WTC11 (cell line): Measurements from ENCODE around the gene TTLL4. TPM values are rescaled to one million over a fixed set of nuclear protein-coding genes. Genes with fewer than 3 reads are reported as not detected.

ENCODE experiments used
- ATAC-seq: fragments of 200-7000 bp; cut with Tn5 transposase; 2 replicates; pipeline ENCODE4 v1.10.0; 2021; ENCODE audit warnings: mild to moderate bottlenecking, moderate library complexity
- CTCF ChIA-PET: fragments of 300-600 bp; sonication (Branson Sonifier 250); formaldehyde crosslinking; loops from one replicate; lab custom pipeline; 2021; ENCODE audit warnings: antibody characterized with exemption; lab: Charles Lee
- POLR2A ChIA-PET: fragments of 350-600 bp; sonication (Branson Sonifier 250); formaldehyde crosslinking; loops from one replicate; lab custom pipeline; 2021; ENCODE audit warnings: antibody characterized with exemption; lab: Charles Lee
- DNase-seq: peaks from one replicate; pipeline ENCODE4 v3.0.0; 2021; ENCODE audit warnings: low spot score
- H3K27ac Mint-ChIP-seq: 2 replicates; pipeline ENCODE4 v1.8.0; 2021; ENCODE audit warnings: mixed read lengths
- H3K27me3 Mint-ChIP-seq: 2 replicates; pipeline ENCODE4 v1.8.0; 2021; ENCODE audit warnings: low read depth, mild to moderate bottlenecking, moderate library complexity, mixed read lengths
- H3K36me3 Mint-ChIP-seq: 2 replicates; pipeline ENCODE4 v1.8.0; 2021; ENCODE audit warnings: mixed read lengths
- H3K4me1 Mint-ChIP-seq: 2 replicates; pipeline ENCODE4 v1.8.0; 2022; ENCODE audit warnings: mixed read lengths
- H3K4me3 Mint-ChIP-seq: 2 replicates; pipeline ENCODE4 v1.8.0; 2021; ENCODE audit warnings: mild to moderate bottlenecking, moderate library complexity, mixed read lengths
- H3K9me3 Mint-ChIP-seq: 2 replicates; pipeline ENCODE4 v1.8.0; 2021; ENCODE audit warnings: mixed read lengths
- CREB1 ChIP-seq: sonication (generic); formaldehyde crosslinking; IDR thresholded peaks from 2 replicates; pipeline ENCODE4 v1.8.0; 2023; ENCODE audit warnings: mild to moderate bottlenecking, missing genetic modification reagents
- CREM ChIP-seq: sonication (generic); formaldehyde crosslinking; IDR thresholded peaks from 2 replicates; pipeline ENCODE4 v1.8.1; 2022; ENCODE audit warnings: mild to moderate bottlenecking, missing genetic modification reagents, moderate library complexity
- KAT7 ChIP-seq: sonication (generic); formaldehyde crosslinking; IDR thresholded peaks from 2 replicates; pipeline ENCODE4 v1.8.1; 2023; ENCODE audit warnings: missing genetic modification reagents, mild to moderate bottlenecking, borderline replicate concordance
- NFATC4 ChIP-seq: fragments of 250-450 bp; sonication (Bioruptor Pico); IDR thresholded peaks from 2 replicates; pipeline ENCODE4 v1.9.0; 2021; ENCODE audit warnings: mild to moderate bottlenecking
- NR1H2 ChIP-seq: sonication (generic); formaldehyde crosslinking; IDR thresholded peaks from 2 replicates; pipeline ENCODE4 v1.9.0; 2021; ENCODE audit warnings: mild to moderate bottlenecking, moderate library complexity, missing genetic modification reagents
- NR3C1 ChIP-seq: sonication (generic); formaldehyde crosslinking; conservative IDR thresholded peaks from 2 replicates; pipeline ENCODE4 v1.8.1; 2023; ENCODE audit warnings: low read depth, mild to moderate bottlenecking, missing genetic modification reagents
- OVOL2 ChIP-seq: fragments of 250-450 bp; sonication (Bioruptor Pico); IDR thresholded peaks from 2 replicates; pipeline ENCODE4 v1.9.0; 2021; ENCODE audit warnings: mild to moderate bottlenecking, borderline replicate concordance
- TCF7 ChIP-seq: sonication (generic); formaldehyde crosslinking; IDR thresholded peaks from 2 replicates; pipeline ENCODE4 v1.8.0; 2022; ENCODE audit warnings: mild to moderate bottlenecking, low read depth, missing genetic modification reagents, moderate library complexity
- ZNF232 ChIP-seq: sonication (generic); formaldehyde crosslinking; IDR thresholded peaks from 2 replicates; pipeline ENCODE4 v1.8.0; 2022; ENCODE audit warnings: mild to moderate bottlenecking, missing genetic modification reagents
- total RNA-seq: library from RNA; stranded (reverse); gene quantifications from 3 replicates; pipeline ENCODE4 v1.2.3, GENCODE V29; 2021
- TF ChIP-seq, protein P1 (sequence below): sonication (generic); formaldehyde crosslinking; IDR thresholded peaks from 2 replicates; pipeline ENCODE4 v1.8.0; 2022; ENCODE audit warnings: mild to moderate bottlenecking, missing genetic modification reagents
- TF ChIP-seq, protein P2 (sequence below): sonication (generic); formaldehyde crosslinking; IDR thresholded peaks from 2 replicates; pipeline ENCODE4 v1.8.0; 2023; ENCODE audit warnings: missing genetic modification reagents, mild to moderate bottlenecking, borderline replicate concordance
- TF ChIP-seq, protein P3 (sequence below): fragments of 250-450 bp; sonication (Bioruptor Pico); IDR thresholded peaks from 2 replicates; pipeline ENCODE4 v1.9.0; 2021; ENCODE audit warnings: mild to moderate bottlenecking
- TF ChIP-seq, protein P4 (sequence below): sonication (generic); formaldehyde crosslinking; IDR thresholded peaks from 2 replicates; pipeline ENCODE4 v1.8.0; 2023; ENCODE audit warnings: mild to moderate bottlenecking, missing genetic modification reagents

TTLL4 gene
- total RNA-seq, 1 experiment from 2014 or later: 87.4 TPM

DNA sequence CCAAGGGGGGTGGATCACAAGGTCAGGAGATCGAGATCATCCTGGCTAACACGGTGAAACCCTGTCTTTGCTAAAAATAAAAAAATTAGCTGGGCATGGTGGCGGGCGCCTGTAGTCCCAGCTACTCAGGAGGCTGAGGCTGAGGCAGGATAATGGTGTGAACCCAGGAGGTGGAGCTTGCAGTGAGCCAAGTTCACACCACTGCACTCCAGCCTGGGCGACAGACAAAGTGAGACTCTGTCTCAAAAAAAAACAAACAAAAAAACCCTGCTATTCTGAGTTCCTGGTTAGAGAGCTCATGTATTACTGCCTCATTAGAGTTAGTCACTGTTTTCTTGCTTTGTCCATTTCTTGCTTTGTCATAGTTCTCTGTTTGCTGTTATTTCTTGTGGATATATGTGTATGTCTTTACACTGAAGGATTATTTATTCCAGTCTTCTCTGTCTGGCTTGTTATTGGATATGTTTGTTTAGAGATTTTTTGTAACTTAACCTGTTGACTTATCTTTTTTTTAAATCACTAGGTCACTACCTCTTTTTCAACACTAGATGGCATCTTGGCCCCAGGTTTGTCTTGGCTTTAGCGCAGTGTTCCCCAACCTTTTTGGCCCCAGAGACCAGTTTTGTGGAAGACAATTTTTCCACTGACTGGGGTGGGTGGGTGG, 17.0 kb downstream of the TTLL4 start:
- POLR2A ChIA-PET: interaction anchor here (0.6 kb wide), 1 partner anchor 37 kb away, joined by 8 read pairs; no protein-coding TSS in a partner anchor

More for the DNA sequence above, 17.0 kb downstream of the TTLL4 start:
- Mint-ChIP-seq H3K27ac (no peak overlapping the region), H3K36me3 (peaks cover 49% of the 10 kb centered on the region), H3K4me1 (peaks cover 22% of the 10 kb centered on the region), H3K9me3 (peaks cover 21% of the 10 kb centered on the region), H3K4me3 (no peak overlapping the region), H3K27me3 (no peaks in the 10 kb centered on the region)
- TF ChIP-seq CREM (CRISPR knock-in tag) (no peak), NR1H2 (CRISPR knock-in tag) (no peak), NFATC4 (CRISPR knock-in tag) (no peak), KAT7 (CRISPR knock-in tag) (no peak), CREB1 (no peak), TCF7 (CRISPR knock-in tag) (no peak), OVOL2 (CRISPR knock-in tag) (no peak), NR3C1 (CRISPR knock-in tag) (no peak), ZNF232 (CRISPR knock-in tag) (no peak)
- TF ChIP-seq, protein P1, sequence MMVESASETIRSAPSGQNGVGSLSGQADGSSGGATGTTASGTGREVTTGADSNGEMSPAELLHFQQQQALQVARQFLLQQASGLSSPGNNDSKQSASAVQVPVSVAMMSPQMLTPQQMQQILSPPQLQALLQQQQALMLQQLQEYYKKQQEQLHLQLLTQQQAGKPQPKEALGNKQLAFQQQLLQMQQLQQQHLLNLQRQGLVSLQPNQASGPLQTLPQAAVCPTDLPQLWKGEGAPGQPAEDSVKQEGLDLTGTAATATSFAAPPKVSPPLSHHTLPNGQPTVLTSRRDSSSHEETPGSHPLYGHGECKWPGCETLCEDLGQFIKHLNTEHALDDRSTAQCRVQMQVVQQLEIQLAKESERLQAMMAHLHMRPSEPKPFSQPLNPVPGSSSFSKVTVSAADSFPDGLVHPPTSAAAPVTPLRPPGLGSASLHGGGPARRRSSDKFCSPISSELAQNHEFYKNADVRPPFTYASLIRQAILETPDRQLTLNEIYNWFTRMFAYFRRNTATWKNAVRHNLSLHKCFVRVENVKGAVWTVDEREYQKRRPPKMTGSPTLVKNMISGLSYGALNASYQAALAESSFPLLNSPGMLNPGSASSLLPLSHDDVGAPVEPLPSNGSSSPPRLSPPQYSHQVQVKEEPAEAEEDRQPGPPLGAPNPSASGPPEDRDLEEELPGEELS (CRISPR knock-in tag): no peak
- TF ChIP-seq, protein P2, sequence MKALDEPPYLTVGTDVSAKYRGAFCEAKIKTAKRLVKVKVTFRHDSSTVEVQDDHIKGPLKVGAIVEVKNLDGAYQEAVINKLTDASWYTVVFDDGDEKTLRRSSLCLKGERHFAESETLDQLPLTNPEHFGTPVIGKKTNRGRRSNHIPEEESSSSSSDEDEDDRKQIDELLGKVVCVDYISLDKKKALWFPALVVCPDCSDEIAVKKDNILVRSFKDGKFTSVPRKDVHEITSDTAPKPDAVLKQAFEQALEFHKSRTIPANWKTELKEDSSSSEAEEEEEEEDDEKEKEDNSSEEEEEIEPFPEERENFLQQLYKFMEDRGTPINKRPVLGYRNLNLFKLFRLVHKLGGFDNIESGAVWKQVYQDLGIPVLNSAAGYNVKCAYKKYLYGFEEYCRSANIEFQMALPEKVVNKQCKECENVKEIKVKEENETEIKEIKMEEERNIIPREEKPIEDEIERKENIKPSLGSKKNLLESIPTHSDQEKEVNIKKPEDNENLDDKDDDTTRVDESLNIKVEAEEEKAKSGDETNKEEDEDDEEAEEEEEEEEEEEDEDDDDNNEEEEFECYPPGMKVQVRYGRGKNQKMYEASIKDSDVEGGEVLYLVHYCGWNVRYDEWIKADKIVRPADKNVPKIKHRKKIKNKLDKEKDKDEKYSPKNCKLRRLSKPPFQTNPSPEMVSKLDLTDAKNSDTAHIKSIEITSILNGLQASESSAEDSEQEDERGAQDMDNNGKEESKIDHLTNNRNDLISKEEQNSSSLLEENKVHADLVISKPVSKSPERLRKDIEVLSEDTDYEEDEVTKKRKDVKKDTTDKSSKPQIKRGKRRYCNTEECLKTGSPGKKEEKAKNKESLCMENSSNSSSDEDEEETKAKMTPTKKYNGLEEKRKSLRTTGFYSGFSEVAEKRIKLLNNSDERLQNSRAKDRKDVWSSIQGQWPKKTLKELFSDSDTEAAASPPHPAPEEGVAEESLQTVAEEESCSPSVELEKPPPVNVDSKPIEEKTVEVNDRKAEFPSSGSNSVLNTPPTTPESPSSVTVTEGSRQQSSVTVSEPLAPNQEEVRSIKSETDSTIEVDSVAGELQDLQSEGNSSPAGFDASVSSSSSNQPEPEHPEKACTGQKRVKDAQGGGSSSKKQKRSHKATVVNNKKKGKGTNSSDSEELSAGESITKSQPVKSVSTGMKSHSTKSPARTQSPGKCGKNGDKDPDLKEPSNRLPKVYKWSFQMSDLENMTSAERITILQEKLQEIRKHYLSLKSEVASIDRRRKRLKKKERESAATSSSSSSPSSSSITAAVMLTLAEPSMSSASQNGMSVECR (CRISPR knock-in tag): no peak
- TF ChIP-seq, protein P3, sequence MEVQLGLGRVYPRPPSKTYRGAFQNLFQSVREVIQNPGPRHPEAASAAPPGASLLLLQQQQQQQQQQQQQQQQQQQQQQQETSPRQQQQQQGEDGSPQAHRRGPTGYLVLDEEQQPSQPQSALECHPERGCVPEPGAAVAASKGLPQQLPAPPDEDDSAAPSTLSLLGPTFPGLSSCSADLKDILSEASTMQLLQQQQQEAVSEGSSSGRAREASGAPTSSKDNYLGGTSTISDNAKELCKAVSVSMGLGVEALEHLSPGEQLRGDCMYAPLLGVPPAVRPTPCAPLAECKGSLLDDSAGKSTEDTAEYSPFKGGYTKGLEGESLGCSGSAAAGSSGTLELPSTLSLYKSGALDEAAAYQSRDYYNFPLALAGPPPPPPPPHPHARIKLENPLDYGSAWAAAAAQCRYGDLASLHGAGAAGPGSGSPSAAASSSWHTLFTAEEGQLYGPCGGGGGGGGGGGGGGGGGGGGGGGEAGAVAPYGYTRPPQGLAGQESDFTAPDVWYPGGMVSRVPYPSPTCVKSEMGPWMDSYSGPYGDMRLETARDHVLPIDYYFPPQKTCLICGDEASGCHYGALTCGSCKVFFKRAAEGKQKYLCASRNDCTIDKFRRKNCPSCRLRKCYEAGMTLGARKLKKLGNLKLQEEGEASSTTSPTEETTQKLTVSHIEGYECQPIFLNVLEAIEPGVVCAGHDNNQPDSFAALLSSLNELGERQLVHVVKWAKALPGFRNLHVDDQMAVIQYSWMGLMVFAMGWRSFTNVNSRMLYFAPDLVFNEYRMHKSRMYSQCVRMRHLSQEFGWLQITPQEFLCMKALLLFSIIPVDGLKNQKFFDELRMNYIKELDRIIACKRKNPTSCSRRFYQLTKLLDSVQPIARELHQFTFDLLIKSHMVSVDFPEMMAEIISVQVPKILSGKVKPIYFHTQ: no peak
- TF ChIP-seq, protein P4, sequence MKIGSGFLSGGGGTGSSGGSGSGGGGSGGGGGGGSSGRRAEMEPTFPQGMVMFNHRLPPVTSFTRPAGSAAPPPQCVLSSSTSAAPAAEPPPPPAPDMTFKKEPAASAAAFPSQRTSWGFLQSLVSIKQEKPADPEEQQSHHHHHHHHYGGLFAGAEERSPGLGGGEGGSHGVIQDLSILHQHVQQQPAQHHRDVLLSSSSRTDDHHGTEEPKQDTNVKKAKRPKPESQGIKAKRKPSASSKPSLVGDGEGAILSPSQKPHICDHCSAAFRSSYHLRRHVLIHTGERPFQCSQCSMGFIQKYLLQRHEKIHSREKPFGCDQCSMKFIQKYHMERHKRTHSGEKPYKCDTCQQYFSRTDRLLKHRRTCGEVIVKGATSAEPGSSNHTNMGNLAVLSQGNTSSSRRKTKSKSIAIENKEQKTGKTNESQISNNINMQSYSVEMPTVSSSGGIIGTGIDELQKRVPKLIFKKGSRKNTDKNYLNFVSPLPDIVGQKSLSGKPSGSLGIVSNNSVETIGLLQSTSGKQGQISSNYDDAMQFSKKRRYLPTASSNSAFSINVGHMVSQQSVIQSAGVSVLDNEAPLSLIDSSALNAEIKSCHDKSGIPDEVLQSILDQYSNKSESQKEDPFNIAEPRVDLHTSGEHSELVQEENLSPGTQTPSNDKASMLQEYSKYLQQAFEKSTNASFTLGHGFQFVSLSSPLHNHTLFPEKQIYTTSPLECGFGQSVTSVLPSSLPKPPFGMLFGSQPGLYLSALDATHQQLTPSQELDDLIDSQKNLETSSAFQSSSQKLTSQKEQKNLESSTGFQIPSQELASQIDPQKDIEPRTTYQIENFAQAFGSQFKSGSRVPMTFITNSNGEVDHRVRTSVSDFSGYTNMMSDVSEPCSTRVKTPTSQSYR (CRISPR knock-in tag): no peak
- CTCF ChIA-PET: interaction anchor here (0.6 to 3.9 kb wide), 15 partner anchors 9 to 253 kb away, joined by 3 to 54 read pairs (median 5); partner anchors contain the start of genes BCS1L, CYP27A1, TTLL4 and ZNF142
- ATAC-seq (no peak), DNase-seq (no peak)
